KMS-11 (cell line): ENCODE measurements around the gene GCSH.

Experiments used
- H2AFZ ChIP-seq: fragments of 200-600 bp; sonication (generic); 2 replicates; pipeline ENCODE4 v1.6.1; 2016; ENCODE audit warnings: antibody characterized with exemption, mixed run types, low read depth
- H3K27ac ChIP-seq: fragments of 200-600 bp; sonication (generic); 2 replicates; pipeline ENCODE4 v1.6.1; 2016; ENCODE audit warnings: mild to moderate bottlenecking, mixed run types
- H3K27me3 ChIP-seq: fragments of 200-600 bp; sonication (generic); 2 replicates; pipeline ENCODE4 v1.6.1; 2017; ENCODE audit warnings: mild to moderate bottlenecking, low read depth, mixed run types, moderate library complexity; ENCODE audit not compliant: insufficient read depth
- H3K36me3 ChIP-seq: fragments of 200-600 bp; sonication (generic); 2 replicates; pipeline ENCODE4 v1.6.1; 2017; ENCODE audit warnings: mild to moderate bottlenecking, mixed run types; ENCODE audit not compliant: insufficient read depth
- H3K4me1 ChIP-seq: fragments of 200-600 bp; sonication (generic); 2 replicates; pipeline ENCODE4 v1.6.1; 2016; ENCODE audit warnings: mild to moderate bottlenecking, low read depth, mixed run types; ENCODE audit not compliant: poor library complexity, severe bottlenecking
- H3K4me2 ChIP-seq: fragments of 200-600 bp; sonication (generic); 2 replicates; pipeline ENCODE4 v1.7.0; 2016; ENCODE audit warnings: mild to moderate bottlenecking, mixed run types
- H3K4me3 ChIP-seq: fragments of 200-600 bp; sonication (generic); IDR thresholded peaks from 2 replicates; pipeline ENCODE4 v1.6.1; 2017; ENCODE audit warnings: low read depth, low read length, mixed read lengths; ENCODE audit not compliant: insufficient read depth
- H3K79me2 ChIP-seq: fragments of 200-600 bp; sonication (generic); 2 replicates; pipeline ENCODE4 v1.6.1; 2016; ENCODE audit warnings: low read depth, mixed run types; ENCODE audit not compliant: insufficient read depth
- H3K9ac ChIP-seq: fragments of 200-600 bp; sonication (generic); 2 replicates; pipeline ENCODE4 v1.6.1; 2016; ENCODE audit warnings: mild to moderate bottlenecking, mixed run types
- H4K20me1 ChIP-seq: fragments of 200-600 bp; sonication (generic); 2 replicates; pipeline ENCODE4 v1.6.1; 2016; ENCODE audit warnings: mild to moderate bottlenecking, mixed run types; ENCODE audit not compliant: insufficient read depth
- CTCF ChIP-seq: fragments of 200-600 bp; sonication (generic); conservative IDR thresholded peaks from 2 replicates; pipeline ENCODE4 v1.6.1; 2017; ENCODE audit warnings: low read depth, mild to moderate bottlenecking, antibody characterized with exemption, low read length, moderate library complexity, mixed read lengths

Gene GCSH

DNA sequence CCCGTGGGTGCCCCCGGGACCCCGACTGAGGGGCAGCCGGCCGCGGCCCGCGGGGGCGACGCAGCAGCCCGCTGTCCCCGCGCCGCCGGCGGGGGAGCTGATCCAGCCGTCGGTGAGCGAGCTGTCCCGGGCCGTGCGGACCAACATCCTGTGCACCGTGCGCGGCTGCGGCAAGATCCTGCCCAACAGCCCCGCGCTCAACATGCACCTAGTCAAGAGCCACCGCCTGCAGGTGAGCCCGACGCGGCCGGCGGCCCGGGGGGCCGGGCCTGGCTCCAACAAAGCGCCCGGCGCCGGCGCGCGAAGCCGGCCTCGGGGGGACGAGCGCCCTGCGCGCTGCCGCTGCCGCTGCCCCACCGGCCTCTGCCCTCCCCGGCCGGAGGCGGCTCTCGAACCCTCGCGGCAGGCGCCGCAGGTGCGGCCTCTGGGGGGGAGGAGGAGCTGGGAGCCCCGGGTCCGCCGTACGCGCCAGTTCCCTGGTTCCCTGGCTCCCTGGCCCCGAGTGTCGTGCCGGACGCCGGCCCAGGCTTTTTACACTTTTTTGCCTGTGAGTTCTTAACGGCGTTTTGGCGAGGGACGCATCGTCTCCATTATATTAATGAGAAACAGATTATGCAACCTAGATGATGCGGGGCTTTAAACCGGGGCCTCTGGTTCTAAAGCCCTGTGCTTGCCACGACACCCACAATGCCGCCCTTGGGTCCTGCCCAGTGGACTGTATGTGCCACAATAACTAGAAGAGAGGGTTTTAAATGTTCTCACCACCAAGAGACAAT lies 60.0 kb downstream of the GCSH start:
- no peaks in the 10 kb centered on the region for H3K36me3 ChIP-seq
- H3K4me3 ChIP-seq, result no peak overlapping the region
- H3K4me2 ChIP-seq, result peak overlapping the region; percentile 93
- peaks cover 25% of the 10 kb centered on the region; the same call in 1 of the 2 replicates for H3K79me2 ChIP-seq
- peak overlapping the region; percentile 16; the same call in 1 of the 2 replicates for H3K9ac ChIP-seq
- no peaks in the 10 kb centered on the region for H4K20me1 ChIP-seq
- peak overlapping the region; percentile 39 for H2AFZ ChIP-seq
- TF ChIP-seq CTCF, result no peak
- H3K4me1 ChIP-seq, result peaks cover 11% of the 10 kb centered on the region
- H3K27me3 ChIP-seq, result no peaks in the 10 kb centered on the region
- peak overlapping the region; percentile 17; the same call in 1 of the 2 replicates for H3K27ac ChIP-seq

GRCh38 chr16:81035398-81035974 lies 60.7 kb downstream of the GCSH start, which contains the start of gene ATMIN:
TSS of gene ATMIN (plus strand) at chr16:81035842. CDS start at chr16:81035871, 29 bp downstream.
- H3K9ac ChIP-seq, result peak within 1 kb of the TSS; percentile 16; the same call in 1 of the 2 replicates
- H3K4me3 ChIP-seq, result no peak within 1 kb of the TSS
- peak; percentile 92 for TF ChIP-seq CTCF
- no peaks in the 10 kb centered on the region for H4K20me1 ChIP-seq
- H3K4me2 ChIP-seq, result peak within 1 kb of the TSS; percentile 93
- H3K36me3 ChIP-seq, result no peaks in the 10 kb centered on the region
- peak within 1 kb of the TSS; percentile 39 for H2AFZ ChIP-seq
- H3K27me3 ChIP-seq, result no peaks in the 10 kb centered on the region
- H3K4me1 ChIP-seq, result peaks cover 11% of the 10 kb centered on the region
- peak within 1 kb of the TSS; percentile 17; the same call in 1 of the 2 replicates for H3K27ac ChIP-seq
- H3K79me2 ChIP-seq, result peaks cover 25% of the 10 kb centered on the region; the same call in 1 of the 2 replicates
